IMR-90 (cell line): ENCODE measurements around the gene DCUN1D3.
"Not testable (repeated sequence)": the region's sequence is repeated elsewhere in the genome, so short reads cannot be mapped to it uniquely, and the experiment has no call there.

Experiments
- POLR2A ChIP-seq: IDR thresholded peaks from 2 replicates; pipeline ENCODE4 v1.6.1; 2012; ENCODE audit warnings: mild to moderate bottlenecking, low read depth, low read length
- RAD21 ChIP-seq: IDR thresholded peaks from 2 replicates; pipeline ENCODE4 v1.6.1; 2012; ENCODE audit warnings: low read length, improper control_type of control experiment
- RFX5 ChIP-seq: IDR thresholded peaks from 2 replicates; pipeline ENCODE4 v1.8.0; 2012; ENCODE audit warnings: low read depth, mild to moderate bottlenecking, low read length, moderate library complexity
- TF ChIP-seq, protein P1 (sequence below): conservative IDR thresholded peaks from 2 replicates; pipeline ENCODE4 v1.5.1; 2012; ENCODE audit warnings: mild to moderate bottlenecking, low read depth, low read length, improper control_type of control experiment

DNA sequence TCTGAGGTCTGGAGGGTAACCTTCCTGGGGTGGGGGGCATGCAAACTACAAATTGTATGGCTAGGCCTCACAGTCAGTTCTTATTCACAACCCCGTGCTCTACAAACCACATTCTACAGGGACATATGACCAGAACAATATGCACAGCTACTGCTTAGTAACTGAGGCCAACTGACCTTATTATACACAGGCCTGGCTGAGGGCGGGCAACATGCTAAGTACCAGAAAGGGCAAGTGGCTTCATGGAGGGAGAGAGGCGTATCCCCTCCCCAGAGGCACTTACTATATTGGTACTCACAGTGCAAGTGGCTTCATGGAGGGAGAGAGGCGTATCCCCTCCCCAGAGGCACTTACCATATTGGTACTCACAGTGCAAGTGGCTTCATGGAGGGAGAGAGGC lies 39.2 kb downstream of the DCUN1D3 start:
- not testable (repeated sequence) for TF ChIP-seq RFX5, POLR2A, RAD21
- TF ChIP-seq, protein P1, sequence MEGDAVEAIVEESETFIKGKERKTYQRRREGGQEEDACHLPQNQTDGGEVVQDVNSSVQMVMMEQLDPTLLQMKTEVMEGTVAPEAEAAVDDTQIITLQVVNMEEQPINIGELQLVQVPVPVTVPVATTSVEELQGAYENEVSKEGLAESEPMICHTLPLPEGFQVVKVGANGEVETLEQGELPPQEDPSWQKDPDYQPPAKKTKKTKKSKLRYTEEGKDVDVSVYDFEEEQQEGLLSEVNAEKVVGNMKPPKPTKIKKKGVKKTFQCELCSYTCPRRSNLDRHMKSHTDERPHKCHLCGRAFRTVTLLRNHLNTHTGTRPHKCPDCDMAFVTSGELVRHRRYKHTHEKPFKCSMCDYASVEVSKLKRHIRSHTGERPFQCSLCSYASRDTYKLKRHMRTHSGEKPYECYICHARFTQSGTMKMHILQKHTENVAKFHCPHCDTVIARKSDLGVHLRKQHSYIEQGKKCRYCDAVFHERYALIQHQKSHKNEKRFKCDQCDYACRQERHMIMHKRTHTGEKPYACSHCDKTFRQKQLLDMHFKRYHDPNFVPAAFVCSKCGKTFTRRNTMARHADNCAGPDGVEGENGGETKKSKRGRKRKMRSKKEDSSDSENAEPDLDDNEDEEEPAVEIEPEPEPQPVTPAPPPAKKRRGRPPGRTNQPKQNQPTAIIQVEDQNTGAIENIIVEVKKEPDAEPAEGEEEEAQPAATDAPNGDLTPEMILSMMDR: not testable (repeated sequence)
